Fibroblast of skin of scalp (primary cell): ENCODE results near the gene EIF3J.
A peak's percentile ranks its signal among the peaks of the same experiment; 100 is the strongest.

ENCODE experiments used
- DNase-seq: peaks from one replicate; pipeline ENCODE4 v3.0.0-alpha.2; 2013

EIF3J gene

GRCh38 chr15:44595656-44596510 lies 58.9 kb downstream of the EIF3J start:
- no peak for DNase-seq

GRCh38 chr15:44596511-44597010 lies 59.6 kb downstream of the EIF3J start:
- no peak for DNase-seq

- no peak for DNase-seq
These were observed 61.1 kb downstream of the EIF3J start for GRCh38 chr15:44598066-44598465.

- DNase-seq: peak; percentile 11
These were observed 61.9 kb downstream of the EIF3J start for GRCh38 chr15:44598892-44599291.

GRCh38 chr15:44603126-44603525 lies 66.2 kb downstream of the EIF3J start:
- DNase-seq: no peak

- DNase-seq: no peak
These were observed 69.8 kb downstream of the EIF3J start for GRCh38 chr15:44606740-44607139.
